GM21367 (cell line): ENCODE measurements around the gene SH3D19.
"Not testable (repeated sequence)": the region's sequence is repeated elsewhere in the genome, so short reads cannot be mapped to it uniquely, and the experiment has no call there.

Experiments used
- ATAC-seq: cut with Tn5 transposase; IDR thresholded peaks from one replicate; pipeline ENCODE4 v1.9.1; 2021; ENCODE audit not compliant: unreplicated experiment

SH3D19 gene

DNA sequence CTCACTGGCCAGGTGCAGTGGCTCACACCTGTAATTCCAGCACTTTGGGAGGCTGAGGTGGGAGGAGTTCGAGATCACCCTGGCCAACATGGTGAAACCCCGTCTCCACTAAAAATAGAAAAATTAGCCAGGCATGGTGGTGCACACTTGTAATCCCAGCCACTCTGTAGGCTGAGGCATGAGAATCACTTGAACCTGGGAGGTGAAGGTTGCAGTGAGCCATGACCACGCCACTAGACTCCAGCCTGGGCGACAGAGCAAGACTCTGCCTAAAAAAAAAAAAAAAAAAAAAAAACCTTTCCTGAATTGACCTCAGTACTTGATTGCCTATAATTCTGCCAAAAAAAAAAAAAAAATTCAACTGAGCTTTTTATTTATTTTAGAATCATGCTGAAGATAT, 3.2 kb downstream of the SH3D19 start:
- ATAC-seq = not testable (repeated sequence)

DNA sequence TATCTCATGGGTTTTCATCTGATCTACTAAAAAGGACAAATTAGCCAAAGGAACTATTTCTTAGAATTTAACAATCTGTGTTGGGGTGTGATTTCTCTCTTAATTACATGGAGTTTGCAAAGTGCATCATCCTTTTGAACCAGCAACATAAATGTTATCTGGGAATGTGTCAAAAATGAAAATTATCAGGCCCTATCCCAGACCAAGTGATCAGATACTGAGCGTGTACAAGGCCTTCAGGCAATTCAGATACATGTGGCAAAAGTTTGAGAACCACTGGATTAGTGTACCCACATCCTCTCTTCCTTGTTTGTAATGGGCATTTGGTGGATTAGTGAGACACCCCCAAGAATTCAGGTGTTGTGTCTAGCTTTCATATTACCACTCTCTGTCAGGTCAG, 3.8 kb downstream of the SH3D19 start:
- ATAC-seq = no peak

DNA sequence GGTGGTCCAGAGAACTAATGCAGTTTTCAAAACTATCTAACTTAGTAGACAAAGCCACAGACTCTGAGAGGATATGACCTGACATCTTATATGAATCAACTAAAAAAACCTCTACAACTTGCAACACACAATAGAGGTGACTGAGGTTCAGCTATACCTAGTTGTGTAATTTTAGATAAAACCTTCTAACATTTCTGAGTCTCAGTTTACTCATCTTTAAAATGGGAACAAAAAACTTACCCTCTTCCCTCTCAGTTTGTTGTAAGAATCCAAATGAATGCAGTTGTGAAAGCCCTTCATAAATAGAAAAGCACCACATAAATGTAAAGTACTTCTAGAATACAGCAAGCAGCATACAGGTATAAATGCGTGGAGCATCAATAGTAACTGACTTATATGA, 5.9 kb downstream of the SH3D19 start:
- no peak for ATAC-seq

DNA sequence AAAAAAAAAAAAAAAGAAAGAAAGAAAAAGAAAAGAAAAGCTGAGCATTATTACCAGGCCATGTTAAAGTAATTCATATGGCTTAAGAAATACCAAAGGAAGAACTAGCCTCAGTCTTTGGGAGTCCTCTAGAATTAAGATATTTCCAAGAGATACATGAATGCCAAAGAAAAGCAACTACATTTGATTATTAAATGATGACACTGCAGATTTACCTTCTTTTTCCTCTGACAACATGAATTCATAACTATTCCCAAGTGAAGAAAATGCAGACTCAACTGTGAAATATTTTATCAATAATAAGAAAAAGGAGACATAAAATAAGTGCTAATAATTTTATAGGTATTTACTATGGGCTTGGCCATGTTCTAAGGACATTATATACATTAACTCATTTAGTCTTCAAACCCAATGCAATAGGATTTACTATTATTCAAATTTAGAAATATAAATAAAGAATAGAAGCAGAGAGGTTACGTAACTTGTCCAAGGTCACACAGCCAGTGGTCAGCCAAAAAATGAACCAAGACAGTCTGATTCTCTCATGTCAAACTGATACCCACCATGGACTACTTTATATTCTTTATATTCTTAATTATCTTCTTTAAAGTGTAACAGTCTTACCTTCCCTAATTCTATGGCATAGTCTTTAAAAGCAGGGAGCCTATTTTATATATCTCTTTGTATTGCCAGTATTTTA, 6.9 kb downstream of the SH3D19 start:
- ATAC-seq = no peak

DNA sequence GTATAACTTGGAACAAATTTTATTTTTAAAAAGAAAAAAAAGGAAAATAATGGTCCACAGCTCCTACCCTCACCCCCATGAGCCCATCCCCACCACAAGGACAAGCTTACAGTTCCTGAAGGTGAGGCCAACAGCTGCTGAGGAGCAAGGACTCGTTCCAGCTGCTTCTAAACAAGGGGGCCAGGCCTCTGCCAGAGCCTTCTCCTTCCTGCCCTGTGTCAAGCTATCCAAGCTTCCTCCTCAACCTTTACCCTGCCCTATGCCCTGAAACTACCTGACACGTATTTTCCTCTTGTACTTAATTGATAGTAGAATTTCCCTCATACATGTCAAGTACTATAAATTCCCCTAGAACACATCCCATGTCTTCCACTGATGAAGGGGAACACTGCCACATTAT, 8.8 kb downstream of the SH3D19 start:
- ATAC-seq = no peak

DNA sequence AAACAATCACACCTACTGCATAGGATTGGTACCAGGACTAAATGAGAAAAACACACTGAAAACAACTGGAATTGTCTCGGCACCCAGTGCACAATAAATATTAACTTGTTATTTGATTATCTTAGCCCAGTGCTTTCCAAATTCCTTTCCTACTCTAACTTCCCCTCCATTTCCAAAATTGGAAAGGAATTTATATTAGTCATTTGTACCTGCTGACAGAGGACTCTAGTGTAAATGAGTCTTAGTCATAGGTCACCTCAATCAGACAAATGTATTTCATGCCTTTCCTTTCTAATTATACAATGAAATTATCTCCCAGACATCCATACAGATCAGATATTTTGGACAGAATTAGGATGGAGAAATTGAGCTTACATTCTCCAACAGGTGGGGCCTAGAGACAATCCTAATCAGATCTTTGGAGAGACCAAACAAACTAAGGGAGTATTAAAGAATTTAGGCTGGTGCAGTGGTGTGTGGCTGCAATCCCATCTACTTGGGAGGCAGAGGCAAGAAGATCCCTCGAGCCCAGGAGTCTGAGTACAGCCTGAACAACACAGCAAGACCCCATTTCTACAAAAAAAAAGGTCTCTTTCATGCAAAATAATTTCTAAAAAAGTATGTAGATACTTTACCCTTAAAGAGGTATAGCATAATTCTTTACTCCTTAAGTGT, 10.1 kb downstream of the SH3D19 start:
- no peak for ATAC-seq

DNA sequence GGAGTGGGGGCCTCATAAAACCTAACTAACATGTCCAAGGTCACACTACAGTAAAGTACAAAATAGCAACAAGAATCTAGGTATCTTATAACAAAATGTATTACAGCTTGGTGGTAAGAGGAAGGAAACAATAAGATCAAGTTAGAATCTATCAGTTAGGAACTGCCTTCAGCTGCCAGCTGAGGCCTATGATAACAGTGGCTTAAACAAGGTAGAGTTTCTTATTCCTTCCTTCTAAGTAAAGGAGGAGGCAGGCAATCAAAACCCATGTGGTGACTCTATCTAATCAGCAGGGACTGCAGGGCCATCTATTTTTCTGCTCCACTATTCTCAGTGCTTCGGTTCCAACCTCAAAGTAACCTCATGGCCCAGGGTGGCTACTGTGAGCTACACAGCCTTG, 10.9 kb downstream of the SH3D19 start:
- ATAC-seq = no peak

DNA sequence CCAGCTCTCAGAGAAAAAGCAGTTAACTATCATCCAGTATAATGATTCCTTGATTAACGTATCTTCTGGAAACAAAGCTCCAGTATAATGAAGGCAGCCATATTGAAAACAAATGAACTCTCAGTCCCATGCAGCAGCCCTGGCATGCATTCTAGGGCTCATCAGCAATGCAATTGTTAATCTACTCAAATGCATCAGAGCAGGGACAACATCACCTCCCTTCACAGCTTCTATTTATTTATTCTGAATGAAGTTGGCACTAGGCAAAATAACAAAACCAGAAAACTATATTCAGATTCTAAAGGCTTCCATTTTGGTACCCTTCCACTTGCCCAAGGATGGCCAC, 11.4 kb downstream of the SH3D19 start:
- ATAC-seq = no peak

DNA sequence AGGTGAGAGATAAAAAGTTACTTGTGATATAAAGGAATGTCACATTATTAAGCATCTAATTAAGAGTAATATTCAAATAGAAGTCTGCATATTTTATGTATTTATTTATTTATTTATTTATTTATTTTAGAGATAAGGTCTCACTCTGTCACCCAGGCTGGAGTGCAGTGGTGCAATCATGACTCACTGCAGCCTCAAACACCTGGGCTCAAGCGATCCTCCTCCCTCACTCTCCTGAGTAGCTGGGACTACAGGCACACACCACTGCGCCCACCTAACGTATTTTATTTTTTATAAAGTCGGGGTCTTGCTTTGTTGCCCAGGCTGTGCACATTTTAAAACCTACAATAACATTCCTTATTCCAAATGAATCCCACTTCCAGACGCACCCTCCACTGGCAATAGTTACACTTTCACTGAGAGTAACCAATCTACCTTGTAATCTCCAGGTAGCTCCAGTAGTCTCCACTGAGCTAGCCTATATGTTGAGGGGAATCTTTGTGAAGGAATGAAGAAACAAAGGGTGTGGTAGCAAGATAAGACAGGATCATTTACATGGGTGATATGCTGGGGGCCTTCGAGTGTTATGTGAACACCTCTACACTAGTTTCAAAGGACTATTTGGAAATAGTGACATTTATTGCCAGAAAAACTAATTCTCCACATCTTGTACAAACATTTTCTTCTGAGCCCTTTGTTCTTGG, 11.9 kb downstream of the SH3D19 start:
- no peak for ATAC-seq

DNA sequence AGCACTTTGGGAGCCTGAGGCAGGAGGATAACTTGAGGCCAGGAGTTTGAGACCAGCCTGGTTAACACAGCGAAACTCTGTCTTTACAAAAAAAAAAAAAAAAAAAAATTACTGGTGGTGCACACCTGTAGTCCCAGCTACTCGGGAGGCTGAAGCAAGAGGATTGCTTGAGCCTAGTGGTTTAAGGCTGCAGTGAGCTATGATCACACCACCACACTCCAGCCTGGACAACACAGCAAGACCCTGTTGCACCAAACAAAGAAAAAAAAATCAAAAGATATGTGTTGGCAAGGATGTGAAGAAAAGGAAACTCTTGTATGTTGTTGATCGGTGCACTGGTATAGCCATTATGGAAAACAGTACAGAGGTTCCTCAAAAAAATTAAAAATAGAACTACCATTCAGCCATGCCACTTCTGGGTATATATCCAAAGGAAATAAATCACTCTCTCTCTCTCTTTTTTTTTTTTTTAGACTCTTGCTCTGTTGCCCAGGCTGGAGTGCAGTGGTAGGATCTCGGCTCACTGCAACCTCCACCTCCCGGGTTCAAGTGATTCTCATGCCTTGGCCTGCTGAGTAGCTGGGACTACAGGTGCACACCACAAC, 15.2 kb downstream of the SH3D19 start:
- no peak for ATAC-seq

DNA sequence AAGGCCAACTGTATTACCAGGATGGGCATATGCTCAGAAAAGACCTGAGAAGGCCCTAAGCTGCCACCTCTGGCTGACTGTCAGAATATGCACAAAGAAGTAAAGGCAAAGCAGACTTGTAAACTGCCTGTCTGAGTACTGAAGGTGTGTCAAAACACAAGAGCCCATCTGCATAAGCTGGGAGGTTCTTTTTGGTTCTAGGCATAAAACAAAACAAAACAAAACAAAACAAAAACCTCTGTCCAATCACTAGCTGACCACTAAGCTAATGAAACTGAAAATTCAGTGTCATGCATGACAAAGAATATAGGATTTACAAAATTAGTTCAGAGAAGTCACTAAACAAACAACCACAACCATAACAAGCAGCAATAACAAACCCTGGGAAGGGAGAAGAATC, 20.6 kb downstream of the SH3D19 start:
- ATAC-seq = peak; percentile 69

DNA sequence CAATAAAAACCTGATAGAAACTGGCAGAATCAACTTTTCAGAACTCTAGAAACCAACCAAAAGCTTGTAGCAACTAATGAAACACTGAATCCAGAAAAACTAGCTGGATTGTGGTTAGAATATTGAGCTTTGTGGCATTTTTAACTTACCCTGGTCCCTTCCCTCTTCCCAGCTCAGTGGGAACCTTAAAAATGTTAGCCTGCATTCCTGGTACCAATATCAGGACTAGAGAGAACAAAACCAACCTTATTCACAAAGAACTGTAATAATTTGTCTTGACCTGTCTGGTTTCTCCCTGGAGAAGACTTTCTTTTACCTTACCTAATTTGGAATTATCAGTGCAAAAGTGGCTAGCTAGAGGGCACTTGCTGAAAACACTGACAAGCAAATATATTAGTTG, 21.2 kb downstream of the SH3D19 start:
- no peak for ATAC-seq

DNA sequence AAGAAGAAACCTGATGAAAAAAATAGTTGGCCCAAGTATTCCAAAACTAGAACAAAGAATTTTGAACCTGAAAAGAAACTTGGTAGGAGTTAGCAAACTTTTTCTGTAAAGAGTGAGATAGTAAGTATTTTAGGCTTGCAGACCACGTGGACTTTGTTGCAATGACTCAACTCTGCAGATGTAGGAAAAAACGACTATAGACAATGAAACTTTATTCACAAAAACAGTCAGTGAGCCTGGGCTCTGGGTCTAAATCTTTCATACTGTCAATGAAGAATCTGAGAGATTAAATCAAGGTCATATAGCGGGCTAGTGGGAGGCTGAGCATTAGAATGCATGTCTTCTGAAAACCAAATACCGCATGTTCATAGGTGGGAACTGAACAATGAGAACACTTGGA, 23.0 kb downstream of the SH3D19 start:
- no peak for ATAC-seq

DNA sequence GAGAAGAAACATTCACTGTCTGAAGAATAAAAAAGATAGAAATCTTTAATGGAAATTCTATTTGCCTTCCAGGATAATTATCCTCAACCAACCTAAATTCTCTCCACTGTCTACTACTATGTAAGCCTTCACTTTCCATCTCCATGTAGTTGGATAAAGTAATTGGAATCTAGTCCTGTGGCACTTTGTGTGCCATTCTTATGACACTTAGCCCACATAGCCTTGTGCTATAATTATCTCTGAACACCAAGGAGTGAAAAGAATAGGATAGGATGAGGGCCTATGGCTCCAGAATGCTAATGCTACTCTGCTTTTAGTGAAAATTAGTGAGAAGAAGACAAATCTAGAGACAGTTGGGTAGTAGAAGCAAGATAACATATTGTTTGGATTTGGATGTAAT, 28.2 kb downstream of the SH3D19 start:
- ATAC-seq = no peak

DNA sequence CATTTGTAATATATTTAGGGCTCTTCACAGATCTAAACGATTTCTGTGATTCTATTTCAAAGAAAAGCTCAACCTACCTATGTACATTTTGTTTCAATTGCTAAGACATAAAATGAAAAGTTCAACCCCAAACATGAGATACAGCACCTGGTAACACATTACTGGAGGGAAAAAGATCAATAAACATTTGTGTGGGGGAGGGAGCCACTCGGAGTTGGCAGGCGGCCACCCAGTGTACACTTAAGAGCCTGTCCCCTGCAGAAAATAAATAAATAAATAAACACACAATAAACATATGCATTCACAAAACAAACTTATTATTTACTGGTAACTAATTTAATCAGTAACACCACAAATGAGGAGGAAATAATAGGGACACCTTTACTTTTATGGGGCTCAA, 29.2 kb downstream of the SH3D19 start:
- no peak for ATAC-seq

DNA sequence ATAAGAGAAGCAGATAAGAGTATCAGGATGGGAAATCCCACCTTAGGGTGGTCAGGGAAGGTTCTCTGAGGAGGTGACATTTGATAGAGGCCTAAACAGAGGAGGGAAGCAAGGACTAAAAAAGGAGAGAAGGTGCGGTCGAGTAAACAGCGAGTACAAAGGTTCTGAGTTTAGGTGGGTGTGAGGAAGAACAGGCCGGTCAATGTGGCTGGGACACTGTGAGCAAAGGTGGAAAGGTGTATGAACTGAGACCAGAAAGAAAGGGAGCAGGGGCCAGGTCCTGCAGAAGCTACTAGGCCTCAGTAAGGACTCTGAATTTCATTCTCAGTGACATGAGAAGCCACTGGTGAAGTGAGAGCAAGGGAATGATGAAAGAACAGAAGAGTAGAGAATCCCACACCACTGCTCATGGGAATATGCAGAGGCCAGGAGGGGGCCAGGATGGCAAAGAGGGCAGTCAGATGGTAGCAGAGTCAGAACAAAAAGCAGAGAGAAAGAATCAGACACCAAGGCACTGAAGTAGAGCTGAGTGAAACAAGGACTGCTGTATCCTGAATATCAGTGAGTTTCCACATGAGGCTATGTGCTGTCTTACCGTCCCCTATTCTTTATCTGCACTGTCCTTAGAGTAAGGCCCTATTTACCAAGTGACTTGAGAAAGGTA, 30.4 kb downstream of the SH3D19 start:
- ATAC-seq = no peak

DNA sequence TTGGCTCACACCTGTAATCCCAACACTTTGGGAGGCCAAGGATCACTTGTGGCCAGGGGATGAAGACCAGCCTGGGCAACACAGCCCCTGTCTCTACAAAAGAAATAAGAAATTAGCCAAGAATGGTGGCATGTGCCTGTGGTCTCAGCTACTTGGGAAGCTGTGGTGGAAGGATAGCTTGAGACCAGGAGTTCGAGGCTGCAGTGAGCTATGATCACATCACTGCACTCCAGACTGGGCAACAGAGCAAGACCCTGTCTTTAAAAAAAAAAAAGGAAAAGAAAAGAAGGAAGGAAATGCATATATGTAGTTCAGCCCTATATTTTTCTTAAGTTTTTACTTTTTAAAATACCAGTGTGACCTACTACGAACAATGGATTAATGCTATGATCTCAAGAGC, 33.4 kb downstream of the SH3D19 start:
- ATAC-seq = no peak

DNA sequence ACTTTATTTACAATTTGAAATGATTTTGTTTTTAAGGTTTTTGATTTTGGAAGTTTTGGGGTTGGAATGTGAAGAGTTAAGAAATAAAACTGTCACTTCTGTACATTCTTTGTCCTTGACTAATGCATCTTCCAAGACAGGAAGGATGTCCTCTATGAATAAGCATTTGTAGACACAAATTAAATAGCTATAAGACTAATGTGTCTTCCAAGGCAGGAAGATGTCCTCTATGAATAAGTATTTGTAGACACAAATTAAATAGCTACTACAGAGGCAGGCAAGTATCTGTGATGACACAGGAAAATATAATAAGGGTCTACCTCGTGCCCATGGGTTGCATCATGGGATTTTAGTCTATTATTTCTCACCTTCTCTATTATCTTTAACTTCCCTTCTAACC, 33.9 kb downstream of the SH3D19 start:
- no peak for ATAC-seq

DNA sequence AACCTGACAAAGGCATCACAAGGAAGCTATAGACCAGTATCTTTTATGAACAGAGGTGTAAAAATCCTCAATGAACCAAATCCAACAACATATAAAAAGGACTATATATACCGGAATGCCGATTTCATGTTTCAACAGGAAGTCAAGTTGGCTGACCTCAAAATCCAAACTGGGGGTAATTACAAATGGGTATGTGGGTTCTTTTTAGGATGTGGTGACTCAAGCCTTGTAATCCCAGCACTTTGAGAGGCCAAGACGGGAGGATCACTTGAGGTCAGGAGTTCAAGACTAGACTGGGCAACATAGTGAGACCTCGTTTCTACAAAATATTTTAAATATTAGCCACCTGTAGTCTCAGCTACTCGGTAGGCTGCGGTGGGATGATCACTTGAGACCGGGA, 38.0 kb downstream of the SH3D19 start:
- no peak for ATAC-seq

DNA sequence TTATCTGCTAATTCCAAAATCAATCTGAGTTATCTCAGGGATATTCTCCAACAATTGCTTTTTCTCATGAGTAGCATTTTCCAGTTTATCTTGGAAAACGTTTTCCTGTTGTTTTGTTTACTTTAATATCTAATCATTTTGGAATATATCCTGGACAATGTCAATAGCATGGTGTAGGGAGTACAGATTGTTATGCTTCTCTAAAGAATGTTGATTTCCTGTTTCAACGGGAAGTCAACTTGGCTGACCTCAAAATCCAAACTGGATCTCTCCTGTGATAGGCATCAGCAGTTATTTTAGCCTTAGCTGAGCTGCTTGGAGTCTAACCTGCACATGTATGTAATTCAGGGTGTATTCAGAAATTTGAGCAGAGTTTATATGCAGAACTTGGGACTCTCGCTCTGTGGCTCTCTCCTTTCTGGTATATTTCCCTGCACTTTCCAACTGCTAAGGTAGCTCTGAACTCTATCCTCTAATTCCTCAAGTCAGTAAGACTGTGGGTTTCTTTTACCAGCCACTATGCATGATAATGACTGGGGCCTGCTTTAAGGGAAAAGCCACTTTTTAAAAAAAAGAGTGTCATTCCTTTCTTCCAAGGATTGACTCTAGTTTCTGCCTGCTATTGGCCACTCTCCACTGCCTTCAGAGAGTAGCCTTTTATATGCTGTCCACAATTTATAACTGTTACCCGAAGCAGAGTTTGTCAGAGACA, 40.7 kb downstream of the SH3D19 start:
- ATAC-seq = no peak
